GM18861 (cell line): ENCODE data around the gene CDC73.
"Not testable (repeated sequence)": the region's sequence is repeated elsewhere in the genome, so short reads cannot be mapped to it uniquely, and the experiment has no call there.

Source experiments
- ATAC-seq: cut with Tn5 transposase; IDR thresholded peaks from one replicate; pipeline ENCODE4 v1.9.1; 2021; ENCODE audit not compliant: unreplicated experiment

CDC73 gene

DNA sequence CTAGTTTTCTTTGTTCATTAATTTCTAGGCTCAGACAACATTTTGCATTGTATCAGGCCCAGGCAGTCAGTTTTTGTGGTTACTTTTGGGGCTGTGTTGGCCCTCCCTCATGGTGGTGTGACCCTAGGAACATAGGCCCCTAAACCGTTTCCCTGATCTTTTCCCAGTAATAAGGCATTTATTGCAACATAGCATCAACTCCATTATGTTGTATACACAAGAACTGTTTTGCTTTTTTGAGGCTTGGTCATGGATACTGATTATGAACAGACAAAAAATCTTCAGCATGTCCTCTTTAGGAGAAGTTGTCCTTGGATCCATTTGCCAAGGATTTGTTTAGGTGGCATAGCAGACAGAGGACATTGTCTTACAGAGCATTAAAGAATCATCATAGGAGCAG lies 54.3 kb downstream of the CDC73 start:
- ATAC-seq = no peak

DNA sequence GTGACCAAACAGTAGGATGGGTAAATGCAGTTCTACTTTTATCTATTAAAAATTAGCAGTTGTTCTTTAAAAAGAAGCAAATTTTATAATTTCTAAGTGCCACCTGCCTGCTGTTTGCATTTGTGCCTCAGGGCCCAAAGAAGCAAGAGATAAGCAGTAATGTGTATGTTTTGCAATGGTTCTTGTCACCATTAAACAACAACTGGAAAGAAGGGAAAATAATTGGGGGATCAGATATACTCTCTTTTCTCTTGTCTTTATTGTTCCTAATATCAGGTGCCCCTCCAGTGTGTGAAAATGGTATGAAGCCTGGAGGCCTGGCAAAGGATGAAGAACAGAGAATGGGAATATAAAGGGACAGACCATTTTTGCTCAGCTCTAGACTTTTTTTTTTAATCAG lies 55.0 kb downstream of the CDC73 start:
- no peak for ATAC-seq

DNA sequence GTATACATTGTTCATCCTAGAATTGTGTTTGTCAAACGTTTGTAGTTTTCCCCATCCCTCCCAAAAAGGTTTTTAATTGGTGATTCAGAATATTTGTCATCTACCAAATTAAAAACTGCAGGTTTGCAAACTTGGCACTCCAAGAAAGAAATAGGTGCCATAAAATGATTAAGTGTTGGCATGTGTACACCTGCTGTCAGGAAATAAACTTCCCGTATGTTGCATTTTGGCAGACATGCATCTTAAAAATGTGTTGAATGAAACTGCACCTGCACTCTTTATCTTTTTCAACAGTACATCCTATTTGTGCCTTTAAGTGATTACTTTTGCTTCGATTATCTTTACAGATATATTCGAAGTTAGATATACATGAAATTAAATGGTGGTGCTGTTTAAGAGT lies 57.3 kb downstream of the CDC73 start:
- ATAC-seq = no peak

DNA sequence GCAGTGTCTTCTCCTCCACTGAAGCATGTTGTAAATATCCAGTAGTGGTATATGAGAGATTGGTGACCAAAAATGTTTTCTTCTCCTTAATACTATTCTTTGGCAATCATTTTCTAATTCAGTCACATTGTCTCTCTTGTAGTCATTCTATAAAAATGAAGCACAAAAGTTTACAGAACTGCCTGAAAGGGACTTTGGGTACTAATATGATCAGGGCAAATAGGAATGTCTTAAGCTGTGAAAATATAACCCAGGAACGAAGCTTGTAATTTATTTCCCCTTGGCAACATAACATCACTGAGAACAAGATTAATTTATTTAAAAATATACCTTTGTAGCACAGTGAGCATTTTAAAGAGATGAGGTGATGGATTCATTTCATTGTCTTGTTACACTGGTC lies 59.7 kb downstream of the CDC73 start:
- ATAC-seq = no peak

DNA sequence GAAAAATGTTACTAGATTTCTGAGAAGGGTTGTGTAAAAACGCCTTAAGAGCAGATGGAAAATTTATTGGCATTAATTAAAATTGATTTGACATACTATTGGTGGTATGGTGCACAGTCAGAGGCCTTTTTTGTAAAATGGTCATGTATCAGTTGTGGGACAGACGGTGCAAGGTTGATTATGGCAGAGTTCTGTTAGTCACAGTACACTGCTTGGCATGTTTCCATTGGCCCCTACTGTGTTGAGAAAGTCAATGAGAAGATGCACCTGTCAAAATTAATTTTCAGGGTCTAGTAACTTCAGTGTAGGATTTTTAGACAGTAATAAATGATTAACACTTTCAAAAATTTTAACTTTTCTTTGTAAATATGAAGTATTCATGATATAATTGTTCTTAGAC lies 60.2 kb downstream of the CDC73 start:
- peak; percentile 50 for ATAC-seq

DNA sequence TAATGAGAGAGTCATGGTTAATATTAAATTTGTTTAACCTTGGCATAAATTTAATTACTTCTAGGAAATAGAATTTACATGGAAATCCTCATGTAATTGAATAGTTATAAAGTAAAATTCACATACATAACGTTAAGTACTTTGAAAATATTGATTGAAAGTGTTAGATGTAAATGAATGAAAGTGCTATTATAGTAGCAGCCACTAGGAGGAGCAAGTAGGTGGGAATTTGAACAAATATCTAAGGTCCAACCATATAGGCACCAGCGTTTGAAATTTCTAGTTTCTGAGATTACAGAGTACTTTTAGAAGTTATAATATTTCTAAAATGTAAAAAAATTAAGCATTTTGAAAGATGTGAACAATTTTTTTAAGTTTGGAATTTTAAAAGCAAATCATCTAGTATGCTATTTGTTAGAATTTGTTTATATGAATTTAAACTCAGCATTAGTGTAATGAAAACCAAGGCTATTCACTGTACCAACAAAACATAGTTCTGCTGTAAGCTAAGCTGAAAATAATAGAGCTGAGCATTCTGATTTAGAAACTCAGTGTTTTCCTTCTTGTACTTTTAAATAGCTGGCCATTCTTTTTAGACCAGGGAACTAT lies 61.3 kb downstream of the CDC73 start:
- peak; percentile 46 for ATAC-seq

DNA sequence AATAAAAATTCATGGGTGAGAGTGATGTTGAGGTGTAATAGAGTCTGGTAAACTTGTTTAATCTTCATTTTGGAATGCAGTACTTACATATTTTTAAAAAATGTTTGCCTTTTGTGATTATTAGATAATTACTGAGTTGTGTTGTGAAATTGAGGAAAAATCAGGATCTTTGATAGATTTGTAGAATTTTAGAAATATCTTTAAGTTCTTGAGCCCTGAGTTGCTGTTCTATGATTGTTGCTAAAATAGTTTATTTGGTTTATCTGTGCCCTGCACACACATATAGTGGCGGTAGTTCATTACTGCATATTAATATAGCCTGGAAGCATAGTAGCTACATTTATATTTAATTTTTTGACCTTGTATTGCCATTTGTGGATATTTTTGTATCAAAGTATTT lies 62.9 kb downstream of the CDC73 start:
- ATAC-seq = no peak

DNA sequence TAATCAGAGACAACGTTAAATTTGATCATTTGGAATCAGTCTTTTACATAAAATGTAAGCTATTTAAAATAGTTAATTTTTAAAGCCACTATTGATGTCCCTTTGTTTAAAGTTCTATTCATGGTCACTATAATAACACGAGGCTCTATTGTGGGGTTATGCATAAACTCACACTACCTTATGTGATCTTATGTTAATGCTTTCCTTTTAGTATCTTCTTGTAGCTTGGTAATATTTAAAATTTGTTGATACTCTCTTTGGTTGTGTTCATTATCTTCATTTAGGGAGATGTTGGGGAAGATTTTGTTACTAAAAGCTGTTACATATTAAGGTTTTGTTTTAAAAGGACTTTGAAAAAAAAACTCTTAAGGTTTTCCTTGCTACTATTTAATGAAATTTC lies 63.4 kb downstream of the CDC73 start:
- ATAC-seq = no peak

DNA sequence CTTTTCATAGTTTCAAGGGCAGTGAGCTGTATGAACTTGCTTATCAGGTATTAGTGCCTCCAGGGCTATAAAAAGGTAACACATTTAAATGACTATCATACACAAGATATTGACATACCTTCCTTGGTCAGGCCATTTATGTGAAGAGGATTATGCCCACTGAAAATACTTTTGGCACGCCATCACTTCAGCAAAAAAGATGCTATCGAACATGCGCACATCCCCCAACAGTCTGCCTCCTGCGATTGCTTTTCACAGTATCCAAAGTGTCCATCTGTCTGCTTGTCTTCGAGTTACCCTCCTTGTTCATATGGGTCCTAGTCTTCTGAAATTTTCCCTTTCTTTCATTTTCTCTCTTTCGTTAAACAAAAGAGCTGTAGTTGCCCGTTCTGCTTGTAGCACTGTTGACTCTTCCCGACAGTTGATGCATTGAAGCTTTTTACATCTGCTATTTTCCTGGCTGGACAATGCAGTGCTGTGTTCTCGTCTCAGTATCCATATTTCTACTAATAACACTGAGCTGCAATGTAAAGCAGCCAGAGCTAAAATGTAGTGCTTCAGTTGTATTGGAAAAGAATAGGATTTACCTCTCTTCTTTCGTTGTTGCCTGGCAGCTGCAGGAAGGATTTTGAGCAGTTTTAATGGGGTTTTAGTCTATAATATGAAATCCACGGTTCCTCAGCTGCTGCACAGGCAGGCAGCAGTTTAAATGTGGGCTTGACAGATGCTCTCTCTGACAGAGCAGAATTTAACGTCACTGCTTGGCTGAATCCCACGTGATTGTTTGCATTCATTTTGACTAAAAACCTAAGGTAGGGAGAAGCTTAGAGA lies 64.3 kb downstream of the CDC73 start, which contains the start of gene B3GALT2:
TSS of gene B3GALT2 (minus strand) at position 713 of the 831 bp plus-strand sequence. CDS start 5,051 bp downstream, outside the sequence.
- ATAC-seq = no peak

DNA sequence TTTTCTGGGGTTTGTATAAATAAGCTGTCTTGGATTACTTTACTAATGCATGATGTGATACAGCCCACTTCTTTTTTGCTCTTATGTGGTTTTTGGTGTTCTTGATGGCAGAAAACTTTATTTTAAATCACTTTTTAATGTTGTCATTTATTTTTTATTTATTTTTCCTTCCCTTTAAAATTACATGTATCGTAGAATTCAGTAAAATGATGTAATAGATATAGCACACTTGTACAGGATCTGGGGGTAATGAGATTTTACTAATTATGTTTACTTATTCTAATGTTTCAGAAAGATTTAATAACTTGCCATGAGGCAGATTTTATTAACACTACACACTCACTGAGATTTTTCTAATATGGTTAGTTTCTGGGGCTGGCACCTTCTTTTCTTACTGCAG lies 65.3 kb downstream of the CDC73 start:
- ATAC-seq = no peak

DNA sequence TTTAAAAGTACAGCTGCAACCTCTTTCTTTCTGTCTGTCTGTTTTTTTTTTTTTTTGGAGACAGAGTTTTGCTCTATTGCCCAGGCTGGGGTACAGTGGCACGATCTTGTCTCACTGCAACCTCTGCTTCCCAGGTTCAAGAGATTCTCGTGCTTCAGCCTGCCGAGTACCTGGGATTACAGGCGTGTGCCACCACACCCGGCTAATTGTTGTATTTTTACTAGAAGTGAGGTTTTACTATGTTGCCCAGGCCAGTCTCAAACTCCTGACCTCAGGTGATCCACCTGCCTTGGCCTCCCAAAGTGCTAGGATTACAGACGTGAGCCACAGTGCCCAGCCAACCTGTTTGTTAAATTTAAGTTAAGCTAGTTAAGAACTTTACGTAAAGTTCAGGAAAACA lies 67.1 kb downstream of the CDC73 start:
- not testable (repeated sequence) for ATAC-seq

DNA sequence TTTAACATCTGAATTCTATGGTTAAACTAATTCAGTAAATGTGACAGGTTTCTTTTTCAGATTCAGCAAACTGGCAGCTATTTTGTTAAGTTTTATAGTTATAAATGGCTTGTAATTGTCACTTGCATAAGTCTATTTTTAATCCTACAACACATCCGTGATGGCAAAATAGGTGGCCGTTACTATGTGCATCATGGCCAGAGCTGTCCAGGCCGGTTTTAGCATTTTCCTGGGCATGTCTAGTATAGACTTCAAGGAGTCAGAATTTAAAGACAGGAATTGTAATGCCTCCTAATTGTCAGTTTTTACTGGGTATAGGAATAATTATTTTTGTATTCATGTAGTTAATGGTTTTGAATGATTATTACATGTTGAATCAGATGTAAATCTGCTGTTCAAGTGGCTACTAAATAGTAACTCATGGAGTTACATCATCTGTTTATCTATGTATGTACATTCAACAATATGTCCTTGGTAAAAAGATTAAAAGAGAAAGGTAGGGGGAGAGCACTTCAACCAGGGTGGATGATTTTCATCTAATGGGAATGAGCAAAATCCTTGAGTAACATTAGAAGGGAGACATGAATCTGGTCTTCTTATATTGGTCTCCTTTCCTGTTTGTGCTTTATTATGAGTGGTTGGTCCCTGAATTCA lies 67.7 kb downstream of the CDC73 start:
- no peak for ATAC-seq

DNA sequence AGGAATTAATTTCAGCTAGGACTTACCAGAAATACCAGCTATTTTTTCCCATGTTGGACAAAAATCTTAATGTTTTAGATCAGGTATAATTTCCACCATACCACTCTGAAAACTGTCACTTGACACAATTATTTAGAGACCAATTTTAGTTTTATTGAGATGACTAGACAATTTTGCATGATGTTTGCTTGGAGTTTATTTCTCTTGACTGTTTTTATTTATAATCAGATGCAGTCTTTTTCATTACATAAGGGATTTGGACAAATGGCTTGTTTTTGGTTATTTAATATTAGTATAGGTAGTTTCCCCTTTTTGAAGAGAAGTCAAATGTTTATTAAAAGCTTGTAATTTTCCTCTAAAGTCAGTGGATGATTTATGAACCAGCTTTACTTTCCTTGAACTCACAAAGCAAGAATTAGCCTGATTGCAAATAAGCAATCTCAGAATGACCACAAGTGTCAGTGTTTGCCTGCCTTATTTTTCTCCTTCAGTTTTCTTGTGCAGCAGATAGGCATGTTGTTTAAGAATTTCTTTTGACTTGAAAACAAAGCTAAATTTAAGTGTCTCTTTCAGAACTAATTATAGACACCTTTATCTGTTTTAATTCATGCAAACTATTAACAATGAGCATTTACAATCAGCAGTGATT lies 68.4 kb downstream of the CDC73 start:
- ATAC-seq = no peak

DNA sequence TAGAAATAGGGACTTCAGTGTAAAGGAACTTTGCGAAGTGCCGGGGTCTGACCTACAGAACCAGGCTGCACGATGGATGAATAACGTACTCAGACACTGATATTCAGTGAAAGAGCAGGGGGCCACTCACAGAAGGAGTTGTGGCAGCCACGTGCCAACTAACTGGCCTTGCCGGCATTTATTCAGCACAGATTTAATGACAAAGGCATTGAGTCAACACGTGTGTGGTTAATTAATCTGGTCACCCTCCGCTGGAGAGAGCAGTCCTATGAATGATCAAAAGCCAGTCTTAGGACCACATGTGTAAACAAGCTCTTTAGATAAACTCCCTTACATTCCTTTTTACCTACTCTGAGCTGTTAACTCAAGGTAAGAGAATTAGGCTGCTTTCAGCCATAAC lies 70.8 kb downstream of the CDC73 start:
- no peak for ATAC-seq

DNA sequence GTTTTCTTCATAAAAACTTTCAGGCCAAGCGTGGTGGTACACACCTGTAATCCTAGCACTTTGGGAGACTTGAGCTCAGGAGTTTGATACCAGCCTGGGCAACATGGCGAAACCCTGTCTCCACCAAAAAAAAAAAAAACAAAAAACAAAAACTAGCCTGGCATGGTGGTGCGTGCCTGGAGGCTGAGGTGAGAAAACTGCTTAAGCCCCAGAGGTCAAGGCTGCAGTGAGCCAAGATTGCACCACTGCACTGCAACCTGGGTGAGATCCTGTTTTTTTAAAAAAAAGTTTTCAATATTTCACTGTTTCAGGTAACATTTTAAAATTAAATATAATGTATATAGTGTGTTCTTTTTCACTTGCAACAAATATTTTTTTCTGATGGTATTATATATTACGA lies 78.1 kb downstream of the CDC73 start:
- no peak for ATAC-seq

DNA sequence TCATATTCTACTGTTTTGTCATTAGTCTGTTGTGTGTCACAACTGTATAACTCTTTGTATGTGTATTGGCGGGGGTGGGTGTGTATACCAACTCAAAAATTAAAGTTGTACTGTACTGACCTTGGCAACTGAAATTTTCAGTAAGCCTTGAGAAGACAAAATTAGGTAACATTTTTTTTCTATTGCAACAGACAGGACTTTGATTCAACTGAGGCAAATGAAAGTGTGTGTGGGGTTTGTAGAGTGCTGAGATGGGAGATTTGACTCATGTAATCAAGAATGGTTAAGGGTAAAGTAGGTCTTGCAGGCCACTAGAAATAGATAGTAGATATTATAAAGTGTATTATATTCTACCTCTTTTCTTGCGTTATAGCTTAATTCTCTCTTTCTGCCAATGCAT lies 79.2 kb downstream of the CDC73 start:
- no peak for ATAC-seq

DNA sequence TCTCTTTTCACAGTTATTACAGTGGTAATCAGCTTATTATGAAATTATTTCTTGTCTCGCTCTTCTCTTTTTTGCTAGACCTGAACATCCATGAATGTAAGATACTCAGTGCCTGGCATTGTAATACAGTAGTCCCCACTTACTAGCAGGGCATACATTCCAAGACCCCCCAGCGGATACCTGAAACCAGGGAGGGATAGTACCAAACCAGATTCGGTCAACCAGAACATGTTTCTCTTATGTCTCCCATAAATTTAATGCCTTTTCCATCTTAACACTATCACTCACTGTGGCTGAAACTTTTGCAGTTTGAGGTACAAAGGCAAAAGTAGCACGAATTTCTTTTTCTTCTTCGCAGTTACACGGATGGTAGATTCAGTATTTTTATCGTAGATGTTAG lies 89.2 kb downstream of the CDC73 start:
- no peak for ATAC-seq

DNA sequence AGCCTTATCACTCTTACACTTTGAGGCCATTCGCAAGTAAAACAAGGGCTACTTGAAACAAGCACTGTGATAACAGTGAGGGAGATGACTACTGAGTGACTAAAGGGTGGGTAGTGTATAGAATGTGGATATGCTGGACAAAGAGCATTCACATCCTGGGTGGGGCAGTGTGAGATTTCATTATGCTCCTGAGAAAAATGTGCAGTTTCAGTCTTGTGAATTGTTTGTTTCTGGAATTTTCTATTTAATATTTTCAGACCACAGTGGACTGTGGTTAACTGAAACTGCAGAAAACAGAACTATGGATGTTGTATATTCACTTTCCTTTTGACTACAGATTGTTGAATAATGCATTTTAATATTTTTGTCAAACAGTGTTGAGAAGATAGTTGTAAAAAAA lies 89.7 kb downstream of the CDC73 start:
- peak; percentile 83 for ATAC-seq

DNA sequence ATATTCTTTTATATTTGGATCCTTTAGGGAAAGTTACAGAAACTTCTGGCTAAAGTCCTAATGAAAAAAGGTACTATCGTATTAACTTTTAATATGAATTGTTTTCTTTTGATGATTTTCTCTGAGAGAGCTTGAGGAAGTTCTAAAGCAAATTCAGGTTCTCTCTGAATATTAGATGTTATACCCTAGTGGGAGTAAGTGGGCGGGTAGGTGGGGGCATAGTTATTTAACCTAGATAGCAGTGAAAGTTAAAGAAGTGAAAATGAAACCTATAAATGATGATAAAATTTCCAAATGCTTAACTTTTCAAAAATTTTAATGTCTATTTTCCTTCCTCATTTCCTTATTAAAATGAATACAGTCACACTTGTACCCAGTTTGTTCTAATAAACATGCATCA lies 90.8 kb downstream of the CDC73 start:
- ATAC-seq = no peak

DNA sequence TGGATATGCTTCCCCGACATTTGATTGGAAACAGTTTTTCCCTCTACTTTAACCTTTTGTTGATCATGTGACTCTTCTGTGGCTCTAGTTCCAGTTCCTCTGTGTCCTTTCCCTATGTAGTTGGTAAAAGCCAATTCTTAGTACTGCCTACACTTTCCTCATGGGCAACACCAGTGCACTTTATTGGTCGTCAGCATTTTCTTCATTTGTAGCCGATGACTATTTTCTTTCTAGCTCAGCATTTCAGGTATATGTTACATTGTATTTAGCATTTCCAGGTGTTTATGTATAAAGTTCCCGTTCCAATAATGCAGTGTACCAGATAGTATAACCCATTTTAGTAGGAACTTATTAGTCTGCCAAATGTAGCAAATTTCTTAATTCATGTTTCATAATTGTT lies 92.2 kb downstream of the CDC73 start:
- ATAC-seq = no peak

DNA sequence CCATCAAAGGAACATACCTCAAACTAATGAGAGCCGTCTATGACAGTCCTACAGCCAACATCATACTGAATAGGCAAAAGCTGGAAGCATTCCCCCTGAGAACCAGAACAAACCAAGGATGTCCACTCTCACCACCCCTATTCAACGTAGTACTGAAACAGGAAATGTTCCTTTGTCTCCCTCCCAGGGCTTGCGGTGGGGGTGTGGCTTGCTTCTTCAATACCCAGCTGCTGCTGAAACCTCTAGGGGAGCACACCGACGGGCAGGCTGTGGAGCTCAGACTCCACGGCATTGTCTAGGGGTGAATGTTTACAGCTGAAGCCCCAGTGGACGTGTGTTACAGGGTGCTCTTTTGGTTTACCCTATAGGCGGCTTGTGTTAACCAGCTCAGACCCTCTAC lies 95.1 kb downstream of the CDC73 start:
- peak; percentile 60 for ATAC-seq

DNA sequence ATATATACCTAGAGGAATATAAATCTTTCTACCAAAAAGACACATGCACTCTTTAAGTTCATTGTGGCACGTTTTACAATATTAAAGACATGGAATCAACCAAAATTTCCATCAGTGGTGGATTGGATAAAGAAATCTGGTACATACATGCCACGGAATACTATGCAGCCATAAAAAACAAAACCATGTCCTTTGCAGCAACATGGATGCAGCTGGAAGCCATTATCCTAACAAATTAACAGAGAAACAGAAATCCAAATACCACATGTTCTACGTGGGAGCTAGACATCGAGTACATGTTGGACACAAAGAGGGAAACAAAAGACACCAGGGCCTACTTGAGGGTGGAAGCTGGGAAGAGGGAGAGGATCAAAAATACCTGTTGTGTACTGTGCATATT lies 97.6 kb downstream of the CDC73 start:
- no peak for ATAC-seq
